Spleen (tissue), 11 donors: Measurements from ENCODE around the gene GUK1. TPM values are rescaled to one million over a fixed set of nuclear protein-coding genes. Genes with fewer than 3 reads are reported as not detected.
A peak's percentile ranks its signal among the peaks of the same experiment; 100 is the strongest.

ENCODE experiments used
- DNase-seq: peaks from one replicate; pipeline ENCODE4 v3.0.0-alpha.2; 2020
- H3K27ac ChIP-seq, 8 donors: fragments of 200-600 bp; sonication (generic) in 7 of 8; 1 replicate in 4 of 8; 2 replicates in 4 of 8; pipeline versions ENCODE4 v1.5.0 to v1.8.0; 2016 to 2021; ENCODE audit warnings: inconsistent platforms in 4 of 8, mild to moderate bottlenecking in 4 of 8, moderate library complexity in 1 of 8
- H3K27me3 ChIP-seq, 7 donors: fragments of 200-600 bp; sonication (generic) in 6 of 7; replicated peaks in 1 of 7; 1 replicate in 4 of 7; 2 replicates in 3 of 7; pipeline versions ENCODE4 v1.5.0 to v1.8.0; 2016 to 2021; ENCODE audit warnings: inconsistent platforms in 3 of 7, mild to moderate bottlenecking in 1 of 7
- H3K36me3 ChIP-seq, 6 donors: fragments of 200-600 bp; sonication (generic) in 5 of 6; 1 replicate in 4 of 6; 2 replicates in 2 of 6; pipeline versions ENCODE4 v1.5.0 to v1.8.0; 2016 to 2021; ENCODE audit warnings: inconsistent platforms in 2 of 6
- H3K4me1 ChIP-seq, 6 donors: fragments of 200-600 bp; sonication (generic) in 5 of 6; 1 replicate in 3 of 6; 2 replicates in 3 of 6; pipeline versions ENCODE4 v1.5.0 to v1.8.0; 2016 to 2021; ENCODE audit warnings: inconsistent platforms in 3 of 6
- H3K4me3 ChIP-seq, 8 donors: fragments of 200-600 bp; sonication (generic) in 7 of 8; 1 replicate in 4 of 8; 2 replicates in 4 of 8; pipeline versions ENCODE4 v1.5.0 to v1.8.0; 2016 to 2021; ENCODE audit warnings: inconsistent platforms in 4 of 8, mild to moderate bottlenecking in 4 of 8, moderate library complexity in 2 of 8
- H3K9me3 ChIP-seq, 8 donors: fragments of 200-600 bp; sonication (generic) in 7 of 8; 1 replicate in 4 of 8; 2 replicates in 4 of 8; pipeline versions ENCODE4 v1.5.0 to v1.8.0; 2016 to 2021; ENCODE audit warnings: inconsistent platforms in 4 of 8
- CTCF ChIP-seq, 11 experiments: fragments of 200-600 bp in 7 of 11; fragments of 450-650 bp in 4 of 11; sonication (generic) in 4 of 11; IDR thresholded peaks in 8 of 11; conservative IDR thresholded peaks in 3 of 11; 1 replicate in 7 of 11; 2 replicates in 4 of 11; pipeline versions ENCODE4 v1.4.0 to v1.8.0; 2016 to 2021; ENCODE audit warnings: antibody characterized with exemption in 11 of 11, inconsistent platforms in 4 of 11, mild to moderate bottlenecking in 1 of 11
- POLR2A ChIP-seq, 3 donors: fragments of 450-650 bp; IDR thresholded peaks; one replicate each; pipeline ENCODE4 v1.5.1; 2017; ENCODE audit warnings: antibody characterized with exemption in 3 of 3, mild to moderate bottlenecking in 1 of 3
- POLR2AphosphoS5 ChIP-seq, 3 donors: sonication (generic); formaldehyde crosslinking; IDR thresholded peaks; one replicate each; pipeline ENCODE4 v1.5.1; 2017; ENCODE audit warnings: antibody characterized with exemption in 3 of 3
- WGBS, 5 donors: extraction: QIAGEN DNeasy Blood & Tissue Kit in 3 of 5; methylation state at CpG; one replicate each; pipeline versions ENCODE4 v1.1.5 to v1.1.7; 2013 to 2018; 5-methylcytosine and 5-hydroxymethylcytosine counted together
- intact Hi-C: fragments of 100-400 bp; cut with DNase I; formaldehyde crosslinking; loops from one replicate; pipeline ENCODE4 v1.15.0; 2023; ENCODE audit warnings: low total_unique reads
- polyA plus RNA-seq, 3 donors: library from polyadenylated mRNA; stranded (reverse); fragments of 200-250 nt; gene quantifications; one replicate each; pipeline ENCODE4 v1.2.1, GENCODE V29; 2013
- total RNA-seq, 7 donors: library from RNA; depleted of rRNA in 3 of 7; stranded (reverse); fragments of >200 nt in 3 of 7; fragmentation: NEBNext Ultra II Directional in 4 of 7; extraction: Animal tissue kit (Norgen Biotek cat#: 25700) in 4 of 7; gene quantifications; one replicate each; pipeline versions ENCODE4 v1.1.0 to v1.2.1, GENCODE V29; 2016 to 2021
- donor health status: healthy with polysubstance abuse.
- donor health status: DM: no; HTN: no; CAD: no; lungs with moderate emphysema.
- donor health status: DM: no; HTN: no; CAD: no.
- donor health status: Bipolar disorder and iron deficiency.
- donor health status: healthy.
- donor health status: DM: no; HTN: no; CAD: no.
- donor health status: DM: yes; HTN: yes; CAD: no.

GUK1 gene
- total and polyA plus RNA-seq, 10 donors: 167 to 499 (median 199) TPM

GRCh38 chr1:228100822-228101613, 39.1 kb upstream of the GUK1 start:
- peaks cover 0 to 59% (median 47%) of the 10 kb centered on the region in 6 donors for H3K36me3 ChIP-seq
- no peak for TF ChIP-seq POLR2A (IDR thresholded peaks at IDR 0.05)
- peak; percentile 21 to 58 (median 36) for TF ChIP-seq POLR2AphosphoS5 (IDR thresholded peaks at IDR 0.05)
- H3K4me3 ChIP-seq: peak overlapping the region in 2 of 8 donors; percentile 95 to 98
- no peaks in the 10 kb centered on the region for H3K9me3 ChIP-seq
- H3K27me3 ChIP-seq: no peaks in the 10 kb centered on the region
- 75 to 87% (median 82%) methylated on average over 12 of the region's 12 CpGs for WGBS, 5 donors
- peak; percentile 75 for DNase-seq
- H3K4me1 ChIP-seq: peaks cover 18 to 87% (median 52%) of the 10 kb centered on the region in 6 donors
- peak overlapping the region in 4 of 8 donors; percentile 94 to 97 (median 96) for H3K27ac ChIP-seq
- intact Hi-C loops: no loop called here

- TF ChIP-seq POLR2AphosphoS5 (IDR thresholded peaks at IDR 0.05): peak in 1 of 3 donors; percentile 3
- TF ChIP-seq CTCF (IDR thresholded peaks at IDR 0.05 in 8 of 11, conservative IDR thresholded peaks at IDR 0.05 in 3 of 11): no peak
- TF ChIP-seq POLR2A (IDR thresholded peaks at IDR 0.05): no peak
- no peaks in the 10 kb centered on the region for H3K27me3 ChIP-seq
- WGBS, 5 donors: 35 to 54% (median 40%) methylated on average over 8 to 15 of the region's 15 CpGs
- no peaks in the 10 kb centered on the region for H3K9me3 ChIP-seq
- H3K36me3 ChIP-seq: peaks cover 0 to 59% (median 53%) of the 10 kb centered on the region in 6 donors
- intact Hi-C loops: no loop called here
- peak; percentile 84 for DNase-seq
- H3K27ac ChIP-seq: peak overlapping the region in 7 of 8 donors; percentile 81 to 97 (median 94)
- H3K4me1 ChIP-seq: peaks cover 14 to 83% (median 47%) of the 10 kb centered on the region in 6 donors
- peak overlapping the region in 7 of 8 donors; percentile 72 to 99 (median 95) for H3K4me3 ChIP-seq
These were observed 38.5 kb upstream of the GUK1 start for GRCh38 chr1:228101614-228101993.

GRCh38 chr1:228101994-228102790, 37.9 kb upstream of the GUK1 start:
- DNase-seq: peak; percentile 90
- intact Hi-C loops: no loop called here
- WGBS, 5 donors: 6 to 12% (median 8%) methylated on average over 24 to 73 of the region's 73 CpGs
- TF ChIP-seq POLR2AphosphoS5 (IDR thresholded peaks at IDR 0.05) (peak in 1 of 3 donors; percentile 27), CTCF (IDR thresholded peaks at IDR 0.05 in 8 of 11, conservative IDR thresholded peaks at IDR 0.05 in 3 of 11) (peak in 5 of 11 experiments; percentile 17 to 42 (median 32)), POLR2A (IDR thresholded peaks at IDR 0.05) (no peak)
- Histone ChIP-seq H3K27ac (peak overlapping the region; percentile 48 to 97 (median 94)), H3K4me1 (peaks cover 14 to 83% (median 43%) of the 10 kb centered on the region in 6 donors), H3K9me3 (no peaks in the 10 kb centered on the region), H3K4me3 (peak overlapping the region; percentile 41 to 99 (median 95)), H3K27me3 (no peaks in the 10 kb centered on the region), H3K36me3 (peaks cover 0 to 59% (median 51%) of the 10 kb centered on the region in 6 donors)

GRCh38 chr1:228102791-228103620, 37.1 kb upstream of the GUK1 start, which contains the start of gene C1orf35:
TSS of gene C1orf35 (minus strand) at chr1:228103325. CDS start at chr1:228103227, 98 bp downstream.
- Histone ChIP-seq H3K36me3 (peaks cover 0 to 59% (median 46%) of the 10 kb centered on the region in 6 donors), H3K4me3 (peak within 1 kb of the TSS; percentile 41 to 99 (median 95)), H3K27me3 (no peaks in the 10 kb centered on the region), H3K27ac (peak within 1 kb of the TSS; percentile 48 to 97 (median 94)), H3K9me3 (no peaks in the 10 kb centered on the region), H3K4me1 (peaks cover 16 to 83% (median 46%) of the 10 kb centered on the region in 6 donors)
- TF ChIP-seq POLR2AphosphoS5 (IDR thresholded peaks at IDR 0.05) (peak; percentile 92 to 96 (median 93)), POLR2A (IDR thresholded peaks at IDR 0.05) (peak in 2 of 3 donors; percentile 41 to 78), CTCF (IDR thresholded peaks at IDR 0.05 in 8 of 11, conservative IDR thresholded peaks at IDR 0.05 in 3 of 11) (peak in 3 of 11 experiments; percentile 15 to 22 (median 18))
- WGBS, 5 donors: 0 to 1% (median 0%) methylated on average over 10 to 104 of the region's 104 CpGs
- intact Hi-C loops: no loop called here
- DNase-seq: peak; percentile 98
